GM23338 (cell line): ENCODE results near the gene THOP1. TPM values are rescaled to one million over a fixed set of nuclear protein-coding genes. Genes with fewer than 3 reads are reported as not detected.

Source experiments
- ATAC-seq: fragments of 200-7000 bp; cut with Tn5 transposase; 3 replicates; pipeline ENCODE4 v1.9.1; 2020
- DNase-seq: peaks from one replicate; pipeline ENCODE4 v3.0.0-alpha.2; 2015; ENCODE audit warnings: low spot score
- H2AFZ ChIP-seq: fragments of 200-600 bp; sonication (generic); 2 replicates; pipeline ENCODE4 v1.8.0; 2016; ENCODE audit warnings: antibody characterized with exemption, mild to moderate bottlenecking, moderate library complexity
- H3F3A ChIP-seq: fragments of 200-600 bp; sonication (generic); replicated peaks from 2 replicates; pipeline ENCODE4 v1.8.0; 2017; ENCODE audit warnings: antibody characterized with exemption, mixed run types, low read depth
- H3K27ac ChIP-seq: fragments of 200-600 bp; sonication (generic); 2 replicates; pipeline ENCODE4 v1.6.1; 2016; ENCODE audit warnings: low read depth
- H3K27me3 ChIP-seq: fragments of 200-600 bp; sonication (generic); 2 replicates; pipeline ENCODE4 v1.8.0; 2016; ENCODE audit warnings: mild to moderate bottlenecking, mixed run types, moderate library complexity; ENCODE audit not compliant: insufficient read depth
- H3K36me3 ChIP-seq: fragments of 200-600 bp; sonication (generic); 2 replicates; pipeline ENCODE4 v1.8.0; 2016; ENCODE audit warnings: mild to moderate bottlenecking; ENCODE audit not compliant: insufficient read depth
- H3K4me1 ChIP-seq: fragments of 200-600 bp; sonication (generic); 2 replicates; pipeline ENCODE4 v1.8.0; 2016; ENCODE audit warnings: mild to moderate bottlenecking, moderate library complexity; ENCODE audit not compliant: insufficient read depth
- H3K4me2 ChIP-seq: fragments of 200-600 bp; sonication (generic); 2 replicates; pipeline ENCODE4 v1.7.1; 2017; ENCODE audit warnings: mixed run types
- H3K4me3 ChIP-seq: fragments of 200-600 bp; sonication (generic); 2 replicates; pipeline ENCODE4 v1.6.1; 2016; ENCODE audit warnings: mixed run types
- H3K79me2 ChIP-seq: fragments of 200-600 bp; sonication (generic); replicated peaks from 2 replicates; pipeline ENCODE4 v1.8.0; 2017; ENCODE audit warnings: mild to moderate bottlenecking; ENCODE audit not compliant: insufficient read depth
- H3K9me2 ChIP-seq: fragments of 200-600 bp; sonication (generic); 2 replicates; pipeline ENCODE4 v1.8.0; 2017; ENCODE audit not compliant: insufficient read depth
- H4K20me1 ChIP-seq: fragments of 200-600 bp; sonication (generic); replicated peaks from 2 replicates; pipeline ENCODE4 v1.8.0; 2017; ENCODE audit warnings: mild to moderate bottlenecking; ENCODE audit not compliant: insufficient read depth
- H3K27ac Mint-ChIP-seq: 2 replicates; pipeline ENCODE4 v1.8.0; 2020; ENCODE audit warnings: inconsistent platforms, mild to moderate bottlenecking, moderate library complexity, mixed read lengths
- H3K27me3 Mint-ChIP-seq: 3 replicates; pipeline ENCODE4 v1.8.0; 2022; ENCODE audit warnings: low read depth, mild to moderate bottlenecking, moderate library complexity, mixed read lengths, inconsistent platforms; ENCODE audit not compliant: insufficient read depth, poor library complexity
- H3K36me3 Mint-ChIP-seq: 3 replicates; pipeline ENCODE4 v1.8.0; 2021; ENCODE audit warnings: low read depth, mild to moderate bottlenecking, inconsistent platforms, moderate library complexity, mixed read lengths
- H3K4me1 Mint-ChIP-seq: 3 replicates; pipeline ENCODE4 v1.8.0; 2020; ENCODE audit warnings: mild to moderate bottlenecking, inconsistent platforms, mixed read lengths
- H3K4me3 Mint-ChIP-seq: 3 replicates; pipeline ENCODE4 v1.8.0; 2021; ENCODE audit warnings: moderate library complexity, mild to moderate bottlenecking, inconsistent platforms, mixed read lengths
- H3K9me3 Mint-ChIP-seq: 3 replicates; pipeline ENCODE4 v1.8.0; 2020; ENCODE audit warnings: moderate library complexity, mild to moderate bottlenecking, inconsistent platforms, mixed read lengths
- CREB1 ChIP-seq: fragments of 250-450 bp; sonication (Bioruptor Pico); IDR thresholded peaks from 2 replicates; pipeline ENCODE4 v1.5.0; 2020; ENCODE audit warnings: low read depth, mild to moderate bottlenecking, moderate library complexity
- CTCF ChIP-seq, 2 experiments: fragments of 200-600 bp in 1 of 2; sonication (generic) in 1 of 2; conservative IDR thresholded peaks; 2 replicates each; pipeline versions ENCODE4 v1.5.1 to v1.6.1; 2016 to 2017; ENCODE audit warnings: antibody characterized with exemption in 2 of 2, low read depth in 2 of 2, mild to moderate bottlenecking in 2 of 2, moderate library complexity in 1 of 2
- ETS1 ChIP-seq: IDR thresholded peaks from 2 replicates; pipeline ENCODE4 v1.6.1; 2016; ENCODE audit warnings: antibody characterized with exemption
- EZH2 ChIP-seq: fragments of 200-600 bp; sonication (generic); IDR thresholded peaks from one replicate; pipeline ENCODE4 v1.8.0; 2017; ENCODE audit warnings: antibody characterized with exemption, mild to moderate bottlenecking, low read depth; ENCODE audit not compliant: unreplicated experiment
- EZH2phosphoT487 ChIP-seq: fragments of 200-600 bp; sonication (generic); IDR thresholded peaks from one replicate; pipeline ENCODE4 v1.8.1; 2018; ENCODE audit warnings: antibody characterized with exemption; ENCODE audit not compliant: unreplicated experiment
- JUNB ChIP-seq: IDR thresholded peaks from one replicate; pipeline ENCODE4 v1.6.1; 2016; ENCODE audit warnings: antibody characterized with exemption; ENCODE audit not compliant: unreplicated experiment
- NANOG ChIP-seq: IDR thresholded peaks from 2 replicates; pipeline ENCODE4 v1.6.1; 2016; ENCODE audit warnings: antibody characterized with exemption, borderline replicate concordance
- POLR2AphosphoS5 ChIP-seq: IDR thresholded peaks from 2 replicates; pipeline ENCODE4 v1.6.1; 2016; ENCODE audit warnings: antibody characterized with exemption, low read depth
- REST ChIP-seq: IDR thresholded peaks from one replicate; pipeline ENCODE4 v1.6.1; 2018; ENCODE audit warnings: antibody characterized with exemption; ENCODE audit not compliant: unreplicated experiment
- STAT1 ChIP-seq: IDR thresholded peaks from one replicate; pipeline ENCODE4 v1.6.1; 2016; ENCODE audit warnings: antibody characterized with exemption; ENCODE audit not compliant: unreplicated experiment
- ZNF114 ChIP-seq: fragments of 250-450 bp; sonication (Bioruptor Pico); IDR thresholded peaks from 2 replicates; pipeline ENCODE4 v1.5.0; 2020; ENCODE audit warnings: mild to moderate bottlenecking, moderate library complexity
- ZNF331 ChIP-seq: fragments of 250-450 bp; sonication (Bioruptor Pico); IDR thresholded peaks from 2 replicates; pipeline ENCODE4 v1.5.0; 2020; ENCODE audit warnings: low read depth, mild to moderate bottlenecking, moderate library complexity
- ZNF462 ChIP-seq: fragments of 250-450 bp; sonication (Bioruptor Pico); IDR thresholded peaks from 2 replicates; pipeline ENCODE4 v1.5.0; 2020; ENCODE audit warnings: mild to moderate bottlenecking, moderate library complexity
- polyA plus RNA-seq: library from polyadenylated mRNA; unstranded; fragments of >200 nt; fragmentation: Nextera tagmentation; extraction: Ambion mirVana; gene quantifications from 2 replicates; pipeline ENCODE4 v1.2.1, GENCODE V29; 2016
- total RNA-seq: library from RNA; depleted of rRNA; stranded (reverse); fragments of >200 nt; shearing (Covaris generic); gene quantifications from 2 replicates; pipeline ENCODE4 v1.2.3, GENCODE V29; 2014

The THOP1 gene
- total and polyA plus RNA-seq, 2 experiments from 2014 or later = 110 to 229 TPM

- Mint-ChIP-seq H3K27me3 (peaks cover 7% of the 10 kb centered on the region), H3K4me1 (no peaks in the 10 kb centered on the region), H3K36me3 (peaks cover 23% of the 10 kb centered on the region), H3K9me3 (no peaks in the 10 kb centered on the region; the same call in 2 of the 3 replicates), H3K27ac (no peak overlapping the region), H3K4me3 (no peak overlapping the region)
- ATAC-seq (no peak), DNase-seq (no peak)
- Histone ChIP-seq H3K4me1 (no peaks in the 10 kb centered on the region), H3K4me2 (no peak overlapping the region), H2AFZ (no peak overlapping the region), H4K20me1 (no peaks in the 10 kb centered on the region), H3K9me2 (no peaks in the 10 kb centered on the region), H3K27ac (no peak overlapping the region), H3K36me3 (no peaks in the 10 kb centered on the region; the same call in 1 of the 2 replicates), H3F3A (no peaks in the 10 kb centered on the region), H3K27me3 (no peaks in the 10 kb centered on the region), H3K79me2 (no peaks in the 10 kb centered on the region), H3K4me3 (no peak overlapping the region)
- TF ChIP-seq ZNF462 (CRISPR knock-in tag) = no peak
- TF ChIP-seq POLR2AphosphoS5 = no peak
- TF ChIP-seq STAT1 = no peak
- no peak for TF ChIP-seq REST
- TF ChIP-seq JUNB = no peak
- no peak for TF ChIP-seq CREB1 (CRISPR knock-in tag)
- TF ChIP-seq EZH2phosphoT487 = no peak
- TF ChIP-seq ZNF331 (CRISPR knock-in tag) = no peak
- no peak for TF ChIP-seq CTCF (conservative IDR thresholded peaks at IDR 0.05; ENCODE audit: low read depth in 2 of 2)
- TF ChIP-seq ETS1 = no peak
- no peak for TF ChIP-seq NANOG
- no peak for TF ChIP-seq ZNF114 (CRISPR knock-in tag)
- TF ChIP-seq EZH2 = no peak
Measured at GRCh38 chr19:2811221-2811722, 26.0 kb downstream of the THOP1 start.
